NK-92 treated with Interleukin-12 subunit alpha and Interleukin-12 subunit beta, amount 100 ng/mL, for 24 hours (cell line): Measurements from ENCODE around the gene ANKRD49.

ENCODE experiments used
- DNase-seq: peaks from one replicate; lab custom pipeline; 2025; lab: John Stamatoyannopoulos, UW

ANKRD49 gene

DNA sequence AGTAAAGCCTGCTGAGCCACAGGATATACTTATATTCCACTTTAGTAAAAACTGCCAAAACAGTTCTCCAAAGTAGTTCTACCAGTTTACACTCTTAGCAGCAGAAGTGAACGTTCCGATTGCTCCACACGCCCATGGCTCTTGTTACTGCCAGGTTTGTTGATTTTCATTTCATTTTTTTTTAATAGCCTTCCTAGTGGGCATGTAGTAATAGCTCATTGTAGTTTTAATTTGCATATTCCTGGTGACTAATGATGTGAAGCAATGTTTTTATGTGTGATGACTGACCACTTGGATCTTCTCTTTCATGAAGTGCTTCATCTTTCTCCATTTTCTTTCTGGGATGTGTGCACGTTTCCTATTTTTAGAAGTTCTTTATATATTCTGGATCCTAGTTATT is 13.7 kb downstream of the ANKRD49 start:
- no peak for DNase-seq

DNA sequence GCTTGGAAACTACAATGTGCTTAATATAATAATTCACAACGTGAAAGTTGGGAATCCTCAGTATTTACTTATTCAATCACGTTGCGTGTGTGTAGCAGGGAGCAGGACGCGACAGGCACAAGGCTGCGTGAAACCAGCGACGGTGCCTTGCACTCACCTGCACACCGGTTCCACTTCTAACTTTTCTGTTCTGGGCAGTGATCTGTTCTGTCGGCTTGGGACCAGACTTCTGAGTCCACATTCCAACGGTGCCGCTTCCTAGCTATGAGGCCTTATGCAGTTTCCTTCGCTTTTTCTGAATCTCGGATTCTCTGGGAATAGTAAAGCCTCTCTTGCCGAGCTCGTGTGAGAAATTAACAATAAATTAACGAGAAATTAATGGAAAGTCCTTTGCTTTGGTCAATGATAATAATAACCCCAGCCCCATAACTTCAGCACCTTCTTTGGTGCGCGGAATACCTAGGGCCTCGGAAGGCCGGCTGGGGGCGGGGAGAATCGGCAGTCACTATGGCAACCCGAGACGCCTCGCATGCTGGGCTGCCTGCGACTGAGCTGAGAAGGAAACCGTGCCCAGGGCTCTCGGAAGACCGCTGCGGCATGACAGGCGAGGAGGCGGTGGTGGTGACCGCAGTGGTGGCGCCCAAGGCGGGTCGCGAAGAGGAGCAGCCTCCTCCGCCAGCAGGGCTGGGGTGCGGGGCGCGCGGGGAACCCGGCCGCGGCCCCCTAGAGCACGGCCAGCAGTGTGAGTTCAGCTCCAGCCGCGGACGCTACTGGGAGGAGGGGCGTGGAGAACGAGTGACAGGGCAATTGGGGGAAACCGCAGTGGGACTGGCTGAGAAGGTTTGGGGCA is 18.4 kb downstream of the ANKRD49 start, which contains the start of gene C11orf97:
Gene C11orf97 (plus strand): TSS at position 530 of the 850 bp plus-strand sequence. CDS start 68 bp downstream, at position 598.
- DNase-seq = no peak

DNA sequence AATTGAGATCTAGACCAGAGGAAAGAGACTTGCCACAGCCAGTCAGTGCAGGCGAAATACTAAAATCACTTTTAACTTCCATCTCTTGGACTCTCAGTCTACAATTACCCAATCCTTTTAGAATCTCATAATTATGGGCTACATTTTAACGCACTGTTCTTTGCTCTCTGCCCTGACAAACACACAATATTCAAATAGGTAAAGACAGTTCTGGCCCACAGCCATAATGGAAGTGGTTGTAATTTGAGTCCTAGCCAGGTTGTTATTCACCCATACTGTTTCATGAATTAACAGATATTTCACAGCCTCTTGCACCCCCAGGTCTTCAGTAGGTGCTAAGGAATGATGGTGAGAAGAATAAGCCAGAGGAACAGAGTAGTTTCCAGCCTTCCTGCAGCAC is 19.3 kb downstream of the ANKRD49 start:
- DNase-seq = no peak

DNA sequence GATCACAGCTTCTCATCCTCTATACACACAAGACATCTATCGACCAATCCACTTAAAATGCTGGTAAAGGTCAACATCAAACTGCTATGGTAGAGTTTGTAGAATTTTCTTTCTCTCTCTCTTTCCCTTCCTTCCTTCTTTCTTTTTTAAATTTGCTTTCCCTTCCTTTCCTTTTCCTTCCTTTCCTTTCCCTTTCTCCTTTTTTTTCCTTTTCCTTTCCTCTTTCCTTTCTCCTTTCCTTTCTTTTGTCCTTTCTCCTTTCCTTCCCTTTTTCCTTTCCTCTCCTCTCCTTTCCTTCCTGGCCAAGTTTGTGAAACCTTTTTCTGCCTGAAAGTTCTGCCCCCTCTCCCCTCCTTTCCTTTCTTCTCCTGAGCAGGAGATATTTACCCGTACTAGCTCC is 21.6 kb downstream of the ANKRD49 start:
- DNase-seq = no peak

DNA sequence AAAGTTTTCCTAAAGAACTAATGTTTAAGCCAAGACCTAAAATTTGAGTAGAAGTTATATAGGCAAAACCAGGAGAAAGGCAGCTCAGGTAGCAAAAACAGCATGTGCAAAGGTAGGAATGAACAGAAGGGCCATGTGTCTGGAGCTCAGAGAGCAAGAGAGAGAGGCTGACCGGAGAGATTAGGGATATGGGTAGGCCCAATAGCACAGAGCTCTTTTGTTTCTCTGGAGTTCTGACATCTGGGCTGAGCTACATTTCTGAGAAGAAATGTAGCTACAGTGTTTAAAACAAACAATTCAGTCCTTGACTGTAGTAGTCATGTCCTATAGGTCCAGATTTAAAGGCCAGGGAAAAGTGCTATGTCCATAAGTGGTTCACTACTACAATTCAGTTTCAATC is 22.9 kb downstream of the ANKRD49 start:
- DNase-seq = no peak

DNA sequence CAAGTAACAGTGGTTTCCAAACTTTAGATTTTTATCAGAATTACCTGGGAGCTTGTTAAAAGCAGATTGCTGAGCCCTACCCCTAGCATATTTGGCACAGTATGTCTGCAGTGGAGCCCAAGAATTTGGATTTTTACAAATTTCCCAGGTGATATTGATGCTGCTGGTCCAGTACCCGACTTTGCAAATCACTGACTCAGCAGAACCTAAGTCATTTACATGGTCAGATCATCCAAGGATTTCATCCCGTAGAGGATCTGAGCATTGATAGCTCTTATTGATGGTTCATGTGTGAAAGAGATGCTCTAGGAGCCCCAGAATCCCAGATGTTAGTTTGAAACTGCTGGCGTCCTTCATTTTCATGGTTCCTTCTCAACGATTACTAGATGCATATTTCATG is 24.5 kb downstream of the ANKRD49 start:
- DNase-seq = no peak

DNA sequence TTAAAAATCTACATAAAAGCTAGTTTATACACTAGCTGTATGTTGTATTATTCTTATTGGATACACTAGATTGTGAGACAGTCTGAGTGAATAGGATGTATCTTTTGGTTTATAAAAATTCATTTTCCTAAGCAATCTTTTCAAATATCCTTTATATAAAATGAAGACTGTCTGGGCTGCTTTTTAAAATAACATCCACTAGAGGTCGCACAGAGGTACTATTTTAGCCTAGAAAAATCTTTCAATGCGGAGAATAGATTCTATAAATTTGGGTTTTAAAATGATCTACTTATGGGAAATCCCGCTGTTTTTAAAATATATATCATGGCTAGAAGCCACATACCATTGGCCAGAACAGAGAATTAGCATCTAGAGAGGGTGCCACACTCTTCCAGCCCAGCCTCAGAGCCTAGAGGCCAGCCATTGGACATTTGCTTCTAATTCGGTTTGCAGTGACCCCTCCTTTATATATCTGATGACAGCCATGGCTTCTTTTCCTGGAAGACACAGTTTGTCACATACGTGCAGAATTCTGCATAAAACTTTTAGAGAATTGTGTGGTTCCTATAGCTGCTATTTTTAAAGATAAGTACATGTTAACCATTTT is 25.8 kb downstream of the ANKRD49 start:
- no peak for DNase-seq

DNA sequence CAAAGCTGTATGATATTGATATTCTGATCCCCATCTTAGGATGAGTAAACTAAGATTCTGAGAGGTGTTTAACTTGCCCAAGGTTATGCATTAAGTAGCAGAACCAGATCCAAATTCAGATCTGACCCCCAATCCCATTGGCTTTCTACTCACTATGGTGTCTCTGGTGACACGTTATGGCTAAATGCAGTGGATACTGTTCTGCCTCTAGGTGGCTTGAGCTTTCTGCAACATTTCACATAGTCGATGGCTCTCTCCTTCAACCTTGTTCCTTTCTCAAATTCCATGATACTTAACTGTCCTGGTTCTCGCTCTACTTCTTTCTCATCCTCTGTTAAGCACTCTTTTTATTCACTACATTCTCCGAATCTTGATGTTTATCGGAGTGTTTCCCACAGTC is 27.9 kb downstream of the ANKRD49 start:
- no peak for DNase-seq

DNA sequence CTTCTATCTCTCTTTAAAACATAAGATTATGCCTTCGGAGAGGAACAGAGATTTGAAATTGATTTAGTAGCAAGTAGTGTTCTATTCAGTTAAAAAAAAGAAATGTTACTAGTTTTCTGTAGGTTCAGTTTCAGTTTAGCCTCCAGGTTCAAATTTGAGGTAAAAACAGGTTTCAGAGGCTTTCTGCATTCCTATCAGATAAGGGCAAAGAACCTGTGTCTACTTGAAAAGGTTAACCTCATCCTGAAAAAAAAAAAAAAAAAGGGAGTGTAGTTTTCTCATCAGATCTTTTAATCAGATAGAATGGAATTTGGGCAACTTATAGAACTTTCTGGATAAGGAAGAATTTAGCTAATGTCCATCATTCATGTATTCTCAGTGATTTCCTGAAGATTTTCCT is 30.6 kb downstream of the ANKRD49 start:
- no peak for DNase-seq

DNA sequence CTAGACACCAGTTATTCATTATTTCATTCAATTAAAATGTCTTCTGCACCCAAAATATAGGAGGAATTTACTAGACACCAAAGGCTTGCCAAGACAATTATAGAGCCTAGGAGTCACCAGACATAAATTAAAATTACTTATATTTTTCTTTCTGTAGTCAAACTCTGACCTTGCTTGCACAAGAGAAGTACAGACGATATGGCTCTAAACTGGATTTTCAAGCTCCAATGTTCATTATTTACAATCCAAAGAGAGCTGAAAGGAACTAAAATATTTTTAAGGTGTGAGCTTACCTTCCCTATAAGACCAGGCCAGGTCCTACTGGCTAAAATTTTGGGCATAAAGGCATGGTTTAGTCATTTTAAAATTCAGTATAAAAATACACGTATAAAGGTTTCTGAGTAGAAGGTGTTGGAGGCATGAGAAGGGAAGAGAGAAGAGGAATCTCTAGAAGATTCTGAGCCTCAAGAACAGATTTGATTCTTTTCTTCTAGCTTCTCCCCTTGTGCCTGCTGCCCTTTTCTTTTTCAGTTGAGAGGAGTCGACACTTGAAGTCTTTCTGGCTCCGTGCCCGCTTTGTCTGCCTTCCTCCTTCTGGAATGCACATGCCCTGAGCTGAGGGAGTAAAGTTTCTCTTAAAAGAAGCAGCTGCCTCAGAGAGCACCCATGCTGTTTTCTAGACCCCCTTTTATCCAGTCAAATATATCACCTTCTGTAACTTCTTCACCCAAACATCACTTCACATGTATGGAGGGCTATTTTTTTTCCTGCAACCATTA is 32.0 kb downstream of the ANKRD49 start:
- DNase-seq = no peak

DNA sequence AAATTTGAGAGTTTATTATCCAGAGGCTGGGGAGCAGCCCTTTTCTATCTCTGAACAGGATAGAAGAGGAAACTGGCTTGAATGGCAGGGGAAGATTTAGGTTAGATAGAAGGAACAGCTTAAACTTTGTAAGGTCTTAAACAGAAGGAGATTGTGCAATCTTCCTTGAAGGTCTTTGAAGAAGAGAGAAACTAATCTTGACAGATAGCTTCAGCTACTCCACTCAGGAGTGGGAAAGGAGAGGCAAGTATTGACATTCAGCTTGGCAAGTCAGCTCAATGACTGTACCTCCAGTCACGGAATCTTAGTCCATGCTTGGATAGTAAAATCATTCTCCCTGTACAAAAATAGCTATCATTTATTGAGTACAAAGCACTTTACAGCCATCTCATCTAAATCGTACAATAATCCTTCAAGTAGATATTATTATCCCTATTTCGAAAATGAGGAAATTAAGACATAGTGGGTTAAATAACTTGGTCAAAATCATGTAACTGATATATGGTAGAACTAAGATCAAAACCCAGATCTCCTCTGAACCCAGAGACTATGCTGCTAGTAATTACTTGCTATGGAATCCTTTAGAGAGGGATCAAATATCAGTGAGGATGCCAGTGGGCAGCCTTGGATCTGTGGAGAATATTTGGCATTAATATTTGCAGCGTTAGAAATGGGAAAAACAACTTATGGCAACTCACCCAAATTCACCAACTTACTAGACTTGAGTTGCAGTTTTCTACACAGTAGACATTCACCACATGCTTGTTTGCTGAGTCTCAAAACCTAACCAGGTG is 33.1 kb downstream of the ANKRD49 start:
- no peak for DNase-seq

DNA sequence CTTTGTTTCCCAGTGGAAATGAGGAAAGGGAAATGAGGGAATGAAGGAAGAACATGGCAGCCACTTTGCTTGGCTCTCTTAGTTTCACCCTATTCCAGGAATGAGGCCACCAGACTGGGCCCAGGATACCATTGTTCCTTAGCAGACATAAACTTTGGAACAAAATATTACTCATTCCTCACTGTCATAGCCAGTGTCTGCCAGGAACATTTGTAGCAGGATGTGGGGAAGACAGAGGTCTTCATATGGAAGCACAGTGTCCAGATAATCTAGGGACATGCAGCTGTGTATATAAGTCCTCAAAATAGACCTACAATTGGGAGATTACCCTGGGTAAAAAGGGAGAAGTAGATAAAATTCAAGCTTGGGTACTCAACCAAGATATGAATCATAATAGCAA is 34.8 kb downstream of the ANKRD49 start:
- DNase-seq = no peak

DNA sequence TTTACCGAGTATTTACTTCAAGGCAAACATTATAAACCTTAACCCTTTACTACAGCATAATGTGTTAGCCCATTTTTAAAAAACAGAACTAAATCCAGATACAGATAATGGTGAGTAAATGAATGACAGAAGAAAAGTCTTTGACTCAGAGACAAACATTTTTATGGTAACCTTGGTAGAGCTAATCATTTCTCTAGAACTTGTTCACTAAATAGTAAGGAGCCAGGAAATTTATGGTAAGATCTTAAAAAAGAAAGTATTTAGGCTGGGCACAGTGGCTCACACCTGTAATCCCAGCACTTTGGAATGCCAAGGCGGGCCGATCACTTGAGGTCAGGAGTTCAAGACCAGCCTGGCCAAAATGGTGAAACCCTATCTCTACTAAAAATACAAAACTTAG is 38.4 kb downstream of the ANKRD49 start:
- DNase-seq = no peak

DNA sequence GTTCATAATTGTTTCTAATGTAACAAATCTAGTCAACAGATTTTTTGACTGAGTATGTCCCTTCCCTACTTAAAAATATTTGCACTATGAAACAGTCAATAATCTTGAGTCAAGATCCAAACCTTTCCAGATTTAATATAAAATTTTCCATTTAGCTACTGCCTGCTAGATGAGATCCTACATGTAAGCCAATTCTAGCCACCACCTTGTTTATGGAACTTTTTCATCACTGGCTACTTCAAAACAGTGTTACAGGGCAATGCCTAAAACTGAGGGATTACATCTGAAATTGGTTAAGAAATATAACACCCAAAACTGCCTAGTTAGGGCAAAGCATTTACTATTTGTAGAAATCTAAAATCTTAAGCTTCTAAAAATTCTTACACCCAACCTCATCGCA is 39.4 kb downstream of the ANKRD49 start:
- no peak for DNase-seq

DNA sequence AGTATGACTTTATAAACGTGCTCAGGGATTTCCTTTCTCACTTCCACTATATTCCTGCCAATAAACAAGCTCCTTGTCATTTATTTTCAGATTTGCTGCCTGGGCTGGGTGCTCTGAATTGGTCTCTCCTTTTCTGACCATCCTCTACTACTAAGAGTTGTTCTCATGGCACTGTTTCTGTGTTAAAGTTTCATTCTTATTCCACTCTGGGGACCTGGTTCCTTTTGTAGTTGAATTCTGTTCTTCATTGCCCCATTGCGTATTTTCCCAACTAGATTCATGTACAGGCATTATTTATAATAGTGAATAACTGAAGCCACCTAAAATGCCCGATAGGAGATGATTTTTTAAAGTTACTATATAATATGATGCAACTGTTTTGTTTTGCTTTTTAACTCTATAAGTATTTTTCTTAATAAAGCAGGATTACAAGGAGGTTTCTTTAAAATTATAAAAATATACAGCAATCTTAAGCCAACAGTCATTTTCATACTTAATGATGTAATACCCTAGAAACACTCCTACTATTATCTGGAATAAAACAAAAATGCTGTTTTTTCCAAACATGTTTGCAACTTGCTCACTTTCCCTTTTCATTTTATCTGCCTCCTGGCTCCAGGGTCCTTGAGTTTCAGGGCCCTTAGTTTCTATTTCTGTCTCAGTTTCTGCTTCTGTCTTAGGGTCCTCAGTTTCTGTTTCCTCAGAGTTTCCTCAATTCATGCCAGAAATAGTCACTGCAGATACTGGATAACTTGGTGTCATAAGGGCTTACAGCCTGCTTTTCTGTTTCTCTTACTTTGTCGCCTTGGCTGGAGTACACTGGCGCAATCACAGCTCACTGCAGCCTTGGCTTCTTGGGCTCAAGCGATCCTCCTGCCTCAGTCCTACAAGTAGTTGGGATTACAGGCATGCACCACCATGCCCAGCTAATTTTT is 40.2 kb downstream of the ANKRD49 start:
- DNase-seq = no peak

DNA sequence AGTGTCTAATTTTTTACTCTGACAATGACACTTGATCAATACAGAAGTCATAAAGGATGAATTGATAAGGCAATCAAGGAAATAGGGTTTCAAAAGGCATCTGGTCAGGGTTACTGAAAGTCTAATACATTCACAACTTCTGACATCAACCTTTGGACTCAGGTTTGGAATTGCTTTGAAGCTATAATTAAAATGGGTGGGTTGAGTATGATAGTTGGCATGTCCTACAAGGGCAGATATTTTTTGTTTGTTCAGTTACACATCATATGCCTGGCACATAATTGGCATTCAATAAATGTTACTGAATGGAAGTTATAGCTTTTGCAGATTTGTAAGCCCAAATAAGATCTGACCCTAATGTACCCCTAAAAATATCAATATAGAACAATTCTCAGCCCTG is 42.6 kb downstream of the ANKRD49 start:
- no peak for DNase-seq

DNA sequence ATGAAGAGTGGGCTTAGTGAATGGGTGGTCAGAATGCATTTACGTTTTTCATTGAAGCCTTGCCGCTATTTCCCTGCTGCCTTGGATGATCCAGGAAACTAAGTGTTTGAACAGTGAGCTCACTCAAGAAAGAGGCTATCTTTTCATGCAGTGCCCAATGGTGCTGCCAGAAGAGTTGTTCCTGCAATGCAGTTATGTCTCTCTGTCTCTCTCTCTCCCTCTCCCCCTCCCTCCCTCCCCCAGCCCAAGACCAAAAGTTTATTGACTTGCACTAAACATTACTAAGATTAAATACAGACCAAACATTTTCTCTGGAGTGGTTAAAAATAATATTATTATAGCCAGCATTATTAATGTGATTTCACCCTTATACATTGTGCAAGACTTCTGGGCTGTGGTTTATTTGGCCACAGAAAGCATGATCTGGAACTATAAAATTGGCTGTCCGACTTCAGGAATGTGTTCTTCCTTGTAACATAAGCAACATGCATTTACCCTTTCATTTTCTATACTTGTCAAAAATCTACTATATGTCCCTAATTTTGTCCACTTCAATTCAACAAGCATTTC is 43.3 kb downstream of the ANKRD49 start:
- no peak for DNase-seq

DNA sequence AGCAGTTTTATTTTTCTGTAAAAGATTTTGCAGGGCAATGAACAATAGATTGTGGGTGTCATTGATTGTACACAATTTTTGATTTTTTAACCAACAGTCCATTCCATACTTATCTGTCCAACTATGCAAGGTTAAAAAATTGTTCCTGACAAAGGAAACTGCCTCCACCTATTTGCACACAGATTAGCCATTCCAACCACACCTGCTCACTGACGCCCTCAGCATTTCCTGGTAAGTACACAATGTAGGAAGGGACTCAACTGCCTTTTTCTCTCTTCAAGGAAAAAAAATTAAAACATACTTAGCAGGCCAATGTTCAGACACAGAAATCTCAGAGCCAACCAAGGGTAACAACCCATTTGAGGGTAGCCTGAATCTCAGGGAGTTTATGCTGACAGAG is 45.6 kb downstream of the ANKRD49 start:
- DNase-seq = no peak

DNA sequence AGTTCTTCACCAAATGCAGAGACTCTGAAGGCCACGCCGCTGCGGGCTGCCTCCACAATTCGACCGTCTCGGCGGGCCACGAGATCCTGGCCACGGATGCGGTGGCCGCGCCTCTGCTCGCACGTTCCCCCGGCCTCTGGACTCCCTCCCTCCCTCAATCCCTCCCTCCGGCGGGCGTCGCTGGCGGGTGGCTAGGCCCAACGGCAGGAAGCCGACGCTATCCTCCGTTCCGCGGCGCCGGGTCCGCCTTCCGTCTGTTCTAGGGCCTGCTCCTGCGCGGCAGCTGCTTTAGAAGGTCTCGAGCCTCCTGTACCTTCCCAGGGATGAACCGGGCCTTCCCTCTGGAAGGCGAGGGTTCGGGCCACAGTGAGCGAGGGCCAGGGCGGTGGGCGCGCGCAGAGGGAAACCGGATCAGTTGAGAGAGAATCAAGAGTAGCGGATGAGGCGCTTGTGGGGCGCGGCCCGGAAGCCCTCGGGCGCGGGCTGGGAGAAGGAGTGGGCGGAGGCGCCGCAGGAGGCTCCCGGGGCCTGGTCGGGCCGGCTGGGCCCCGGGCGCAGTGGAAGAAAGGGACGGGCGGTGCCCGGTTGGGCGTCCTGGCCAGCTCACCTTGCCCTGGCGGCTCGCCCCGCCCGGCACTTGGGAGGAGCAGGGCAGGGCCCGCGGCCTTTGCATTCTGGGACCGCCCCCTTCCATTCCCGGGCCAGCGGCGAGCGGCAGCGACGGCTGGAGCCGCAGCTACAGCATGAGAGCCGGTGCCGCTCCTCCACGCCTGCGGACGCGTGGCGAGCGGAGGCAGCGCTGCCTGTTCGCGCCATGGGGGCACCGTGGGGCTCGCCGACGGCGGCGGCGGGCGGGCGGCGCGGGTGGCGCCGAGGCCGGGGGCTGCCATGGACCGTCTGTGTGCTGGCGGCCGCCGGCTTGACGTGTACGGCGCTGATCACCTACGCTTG is 50.2 kb downstream of the ANKRD49 start, which contains the start of gene FUT4:
Gene FUT4 (plus strand): TSS at position 227 of the 951 bp plus-strand sequence. CDS start 213 bp downstream, at position 440.
- DNase-seq = peak; percentile 20
